SK-N-SH (cell line): ENCODE data around the gene MTFP1.

Experiments used
- EP300 ChIP-seq, 2 experiments: IDR thresholded peaks; 2 replicates each; pipeline versions ENCODE4 v1.4.0 to v1.6.1; 2012; ENCODE audit warnings: borderline replicate concordance in 1 of 2, low read depth in 1 of 2, low read length in 1 of 2
- EZH2phosphoT487 ChIP-seq: fragments of 200-600 bp; sonication (generic); IDR thresholded peaks from 2 replicates; pipeline ENCODE4 v1.6.1; 2017; ENCODE audit warnings: low read depth, mixed run types, mild to moderate bottlenecking, antibody characterized with exemption, moderate library complexity, borderline replicate concordance
- JUND ChIP-seq: IDR thresholded peaks from 2 replicates; pipeline ENCODE4 v1.4.0; 2012
- RCOR1 ChIP-seq: fragments of 150-350 bp; IDR thresholded peaks from 2 replicates; pipeline ENCODE4 v1.6.1; 2017; ENCODE audit warnings: antibody characterized with exemption, low read length
- SIN3A ChIP-seq: IDR thresholded peaks from 2 replicates; pipeline ENCODE4 v1.6.1; 2012; ENCODE audit warnings: low read depth, mild to moderate bottlenecking, low read length, moderate library complexity, borderline replicate concordance
- TAF1 ChIP-seq: IDR thresholded peaks from 2 replicates; pipeline ENCODE4 v1.6.1; 2012; ENCODE audit warnings: low read depth, mild to moderate bottlenecking, low read length, moderate library complexity, borderline replicate concordance
- TF ChIP-seq, protein P1 (sequence below): IDR thresholded peaks from 2 replicates; pipeline ENCODE4 v1.6.1; 2012; ENCODE audit warnings: mild to moderate bottlenecking, low read depth, low read length, moderate library complexity
- TF ChIP-seq, protein P2 (sequence below): IDR thresholded peaks from 2 replicates; pipeline ENCODE4; 2012
- TF ChIP-seq, protein P3 (sequence below): fragments of 200-600 bp; sonication (generic); IDR thresholded peaks from 2 replicates; pipeline ENCODE4 v1.6.1; 2017; ENCODE audit warnings: antibody characterized with exemption, mild to moderate bottlenecking, moderate library complexity
- TF ChIP-seq, protein P4 (sequence below): IDR thresholded peaks from 2 replicates; pipeline ENCODE4 v1.4.0; 2012; ENCODE audit warnings: low read depth, borderline replicate concordance

DNA sequence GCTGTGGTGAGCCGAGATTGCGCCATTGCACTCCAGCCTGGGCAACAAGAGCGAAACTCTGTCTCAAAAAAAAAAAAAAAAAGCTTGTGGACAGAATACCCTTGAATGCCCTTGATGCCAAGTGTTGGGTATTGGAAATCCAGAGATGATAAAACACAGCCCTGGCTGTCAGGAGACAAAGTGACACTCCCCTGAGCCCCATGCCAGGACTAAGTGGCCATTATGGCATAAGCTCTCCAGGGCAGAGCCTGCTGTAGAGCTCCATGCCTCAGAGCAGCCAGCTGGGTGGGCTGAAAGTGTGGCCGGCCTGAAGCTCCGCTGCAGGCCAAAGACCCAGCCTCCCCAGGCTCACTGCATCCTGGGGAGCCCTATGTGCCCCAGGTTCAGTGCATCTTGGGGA, 43.2 kb upstream of the MTFP1 start:
- TF ChIP-seq, protein P1, sequence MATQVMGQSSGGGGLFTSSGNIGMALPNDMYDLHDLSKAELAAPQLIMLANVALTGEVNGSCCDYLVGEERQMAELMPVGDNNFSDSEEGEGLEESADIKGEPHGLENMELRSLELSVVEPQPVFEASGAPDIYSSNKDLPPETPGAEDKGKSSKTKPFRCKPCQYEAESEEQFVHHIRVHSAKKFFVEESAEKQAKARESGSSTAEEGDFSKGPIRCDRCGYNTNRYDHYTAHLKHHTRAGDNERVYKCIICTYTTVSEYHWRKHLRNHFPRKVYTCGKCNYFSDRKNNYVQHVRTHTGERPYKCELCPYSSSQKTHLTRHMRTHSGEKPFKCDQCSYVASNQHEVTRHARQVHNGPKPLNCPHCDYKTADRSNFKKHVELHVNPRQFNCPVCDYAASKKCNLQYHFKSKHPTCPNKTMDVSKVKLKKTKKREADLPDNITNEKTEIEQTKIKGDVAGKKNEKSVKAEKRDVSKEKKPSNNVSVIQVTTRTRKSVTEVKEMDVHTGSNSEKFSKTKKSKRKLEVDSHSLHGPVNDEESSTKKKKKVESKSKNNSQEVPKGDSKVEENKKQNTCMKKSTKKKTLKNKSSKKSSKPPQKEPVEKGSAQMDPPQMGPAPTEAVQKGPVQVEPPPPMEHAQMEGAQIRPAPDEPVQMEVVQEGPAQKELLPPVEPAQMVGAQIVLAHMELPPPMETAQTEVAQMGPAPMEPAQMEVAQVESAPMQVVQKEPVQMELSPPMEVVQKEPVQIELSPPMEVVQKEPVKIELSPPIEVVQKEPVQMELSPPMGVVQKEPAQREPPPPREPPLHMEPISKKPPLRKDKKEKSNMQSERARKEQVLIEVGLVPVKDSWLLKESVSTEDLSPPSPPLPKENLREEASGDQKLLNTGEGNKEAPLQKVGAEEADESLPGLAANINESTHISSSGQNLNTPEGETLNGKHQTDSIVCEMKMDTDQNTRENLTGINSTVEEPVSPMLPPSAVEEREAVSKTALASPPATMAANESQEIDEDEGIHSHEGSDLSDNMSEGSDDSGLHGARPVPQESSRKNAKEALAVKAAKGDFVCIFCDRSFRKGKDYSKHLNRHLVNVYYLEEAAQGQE, result no peak
- TF ChIP-seq EZH2phosphoT487 (no peak), RCOR1 (no peak), EP300 (IDR thresholded peaks at IDR 0.05; ENCODE audit: borderline replicate concordance in 1 of 2, low read depth in 1 of 2, low read length in 1 of 2) (no peak), JUND (no peak), SIN3A (no peak), TAF1 (no peak)
- TF ChIP-seq, protein P2, sequence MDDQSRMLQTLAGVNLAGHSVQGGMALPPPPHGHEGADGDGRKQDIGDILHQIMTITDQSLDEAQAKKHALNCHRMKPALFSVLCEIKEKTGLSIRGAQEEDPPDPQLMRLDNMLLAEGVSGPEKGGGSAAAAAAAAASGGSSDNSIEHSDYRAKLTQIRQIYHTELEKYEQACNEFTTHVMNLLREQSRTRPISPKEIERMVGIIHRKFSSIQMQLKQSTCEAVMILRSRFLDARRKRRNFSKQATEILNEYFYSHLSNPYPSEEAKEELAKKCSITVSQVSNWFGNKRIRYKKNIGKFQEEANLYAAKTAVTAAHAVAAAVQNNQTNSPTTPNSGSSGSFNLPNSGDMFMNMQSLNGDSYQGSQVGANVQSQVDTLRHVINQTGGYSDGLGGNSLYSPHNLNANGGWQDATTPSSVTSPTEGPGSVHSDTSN, result no peak
- TF ChIP-seq, protein P3, sequence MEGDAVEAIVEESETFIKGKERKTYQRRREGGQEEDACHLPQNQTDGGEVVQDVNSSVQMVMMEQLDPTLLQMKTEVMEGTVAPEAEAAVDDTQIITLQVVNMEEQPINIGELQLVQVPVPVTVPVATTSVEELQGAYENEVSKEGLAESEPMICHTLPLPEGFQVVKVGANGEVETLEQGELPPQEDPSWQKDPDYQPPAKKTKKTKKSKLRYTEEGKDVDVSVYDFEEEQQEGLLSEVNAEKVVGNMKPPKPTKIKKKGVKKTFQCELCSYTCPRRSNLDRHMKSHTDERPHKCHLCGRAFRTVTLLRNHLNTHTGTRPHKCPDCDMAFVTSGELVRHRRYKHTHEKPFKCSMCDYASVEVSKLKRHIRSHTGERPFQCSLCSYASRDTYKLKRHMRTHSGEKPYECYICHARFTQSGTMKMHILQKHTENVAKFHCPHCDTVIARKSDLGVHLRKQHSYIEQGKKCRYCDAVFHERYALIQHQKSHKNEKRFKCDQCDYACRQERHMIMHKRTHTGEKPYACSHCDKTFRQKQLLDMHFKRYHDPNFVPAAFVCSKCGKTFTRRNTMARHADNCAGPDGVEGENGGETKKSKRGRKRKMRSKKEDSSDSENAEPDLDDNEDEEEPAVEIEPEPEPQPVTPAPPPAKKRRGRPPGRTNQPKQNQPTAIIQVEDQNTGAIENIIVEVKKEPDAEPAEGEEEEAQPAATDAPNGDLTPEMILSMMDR, result no peak
- TF ChIP-seq, protein P4, sequence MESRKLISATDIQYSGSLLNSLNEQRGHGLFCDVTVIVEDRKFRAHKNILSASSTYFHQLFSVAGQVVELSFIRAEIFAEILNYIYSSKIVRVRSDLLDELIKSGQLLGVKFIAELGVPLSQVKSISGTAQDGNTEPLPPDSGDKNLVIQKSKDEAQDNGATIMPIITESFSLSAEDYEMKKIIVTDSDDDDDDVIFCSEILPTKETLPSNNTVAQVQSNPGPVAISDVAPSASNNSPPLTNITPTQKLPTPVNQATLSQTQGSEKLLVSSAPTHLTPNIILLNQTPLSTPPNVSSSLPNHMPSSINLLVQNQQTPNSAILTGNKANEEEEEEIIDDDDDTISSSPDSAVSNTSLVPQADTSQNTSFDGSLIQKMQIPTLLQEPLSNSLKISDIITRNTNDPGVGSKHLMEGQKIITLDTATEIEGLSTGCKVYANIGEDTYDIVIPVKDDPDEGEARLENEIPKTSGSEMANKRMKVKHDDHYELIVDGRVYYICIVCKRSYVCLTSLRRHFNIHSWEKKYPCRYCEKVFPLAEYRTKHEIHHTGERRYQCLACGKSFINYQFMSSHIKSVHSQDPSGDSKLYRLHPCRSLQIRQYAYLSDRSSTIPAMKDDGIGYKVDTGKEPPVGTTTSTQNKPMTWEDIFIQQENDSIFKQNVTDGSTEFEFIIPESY, result no peak
